Ascending aorta (tissue), 1 donor: ENCODE results near the gene SLC45A2. TPM values are rescaled to one million over a fixed set of nuclear protein-coding genes. Genes with fewer than 3 reads are reported as not detected.

Source experiments
- total RNA-seq: library from RNA; depleted of rRNA; stranded (reverse); fragments of >200 nt; gene quantifications from one replicate; pipeline ENCODE4 v1.1.0, GENCODE V29; 2016

SLC45A2 gene
- total RNA-seq, 1 donor from 2014 or later = not detected

Other genes with a start within 250 kb of the SLC45A2 start
- gene ADAMTS12, start 92.7 kb downstream of the SLC45A2 start, total RNA-seq = 1.4 TPM
- not detected for gene RXFP3, start 48.3 kb downstream of the SLC45A2 start, total RNA-seq
- gene AMACR, start 23.4 kb upstream of the SLC45A2 start, total RNA-seq = 1.3 TPM
- gene C1QTNF3, start 58.5 kb upstream of the SLC45A2 start, total RNA-seq = 1.3 TPM